ENCODE data around the gene RGS5.
A peak's percentile ranks its signal among the peaks of the same experiment; 100 is the strongest.

Gene RGS5

GRCh38 chr1:163174524-163175437, 27.9 kb downstream of the RGS5 start:
- peak; percentile 36 for DNase-seq (ENCODE audit: low spot score)
- TF ChIP-seq CTCF (IDR thresholded peaks at IDR 0.05; ENCODE audit: extremely low read depth, insufficient read depth, missing control alignments) = peak; percentile 90
- in situ Hi-C loops (cut with MboI; ENCODE audit: low pct_unique_long_range_greater_than_20kb, low sequenced_read_pairs, unreplicated experiment) = loop anchor here (25.0 kb wide), 1 partner anchor 287 kb away; no protein-coding TSS in a partner anchor

- in situ Hi-C loops (cut with MboI; ENCODE audit: low pct_unique_long_range_greater_than_20kb, low sequenced_read_pairs, unreplicated experiment) = no loop called here
- TF ChIP-seq CTCF (IDR thresholded peaks at IDR 0.05; ENCODE audit: extremely low read depth, insufficient read depth, missing control alignments) = no peak
- no peak for DNase-seq (ENCODE audit: low spot score)
Measured at GRCh38 chr1:163173121-163173520, 29.6 kb downstream of the RGS5 start.

GRCh38 chr1:163172596-163172995, 30.1 kb downstream of the RGS5 start:
- in situ Hi-C loops (cut with MboI; ENCODE audit: low pct_unique_long_range_greater_than_20kb, low sequenced_read_pairs, unreplicated experiment) = no loop called here
- DNase-seq (ENCODE audit: low spot score) = no peak
- TF ChIP-seq CTCF (IDR thresholded peaks at IDR 0.05; ENCODE audit: extremely low read depth, insufficient read depth, missing control alignments) = no peak

DNA sequence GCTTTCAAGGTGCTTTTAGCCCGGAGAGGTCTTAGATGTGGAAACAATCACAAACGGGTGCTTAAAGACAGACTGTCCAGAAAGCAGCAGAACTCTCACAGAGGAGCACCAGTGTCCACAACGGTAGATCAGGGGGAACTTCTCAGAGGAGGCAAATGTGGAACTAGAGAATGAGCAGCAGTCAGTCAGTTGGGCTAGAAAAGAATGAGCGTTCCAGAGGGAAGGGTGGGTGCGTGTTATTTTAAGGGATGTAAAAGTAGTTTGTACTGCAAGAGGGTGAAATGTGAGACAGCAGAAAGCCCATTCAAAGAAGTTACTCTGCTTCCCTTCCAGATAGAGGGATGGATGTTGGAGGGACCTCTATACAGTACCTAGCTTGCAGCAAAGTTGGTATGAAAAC, 30.9 kb downstream of the RGS5 start:
- TF ChIP-seq CTCF (IDR thresholded peaks at IDR 0.05; ENCODE audit: extremely low read depth, insufficient read depth, missing control alignments) = no peak
- in situ Hi-C loops (cut with MboI; ENCODE audit: low pct_unique_long_range_greater_than_20kb, low sequenced_read_pairs, unreplicated experiment) = no loop called here
- no peak for DNase-seq (ENCODE audit: low spot score)

DNA sequence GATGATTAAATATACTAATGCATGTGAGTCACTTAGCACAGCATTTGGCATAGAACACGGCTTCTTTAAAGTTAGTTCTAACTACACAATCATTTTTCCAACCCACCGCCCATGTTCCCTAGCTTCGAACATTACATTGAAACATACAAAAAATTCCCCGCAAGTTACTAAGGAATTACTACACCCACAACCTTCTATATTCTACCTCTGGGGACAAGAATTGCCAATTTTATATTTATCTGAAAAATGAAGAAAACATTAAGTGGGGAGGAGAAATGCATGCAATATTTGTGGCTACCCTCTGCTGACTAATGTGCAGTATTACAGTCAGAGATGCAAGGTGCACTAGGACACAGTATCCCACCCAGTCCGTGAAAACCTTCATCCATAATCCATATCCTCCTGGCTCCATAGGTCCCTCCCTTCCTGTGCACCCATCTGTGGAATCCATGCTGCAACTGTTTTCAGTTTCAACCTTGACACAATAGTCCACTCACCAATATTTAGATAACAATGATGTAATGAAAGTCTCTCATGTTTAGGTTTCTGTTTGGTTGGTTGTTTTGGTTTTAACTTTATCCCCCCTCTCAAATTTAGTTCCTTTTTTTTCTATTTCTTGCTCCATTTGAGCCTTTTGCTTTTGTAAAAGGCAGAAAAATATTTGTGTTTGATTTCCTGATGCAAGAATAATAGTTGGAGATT, 31.6 kb downstream of the RGS5 start:
- peak; percentile 21 for TF ChIP-seq CTCF (IDR thresholded peaks at IDR 0.05; ENCODE audit: extremely low read depth, insufficient read depth, missing control alignments)
- in situ Hi-C loops (cut with MboI; ENCODE audit: low pct_unique_long_range_greater_than_20kb, low sequenced_read_pairs, unreplicated experiment) = no loop called here
- no peak for DNase-seq (ENCODE audit: low spot score)

DNA sequence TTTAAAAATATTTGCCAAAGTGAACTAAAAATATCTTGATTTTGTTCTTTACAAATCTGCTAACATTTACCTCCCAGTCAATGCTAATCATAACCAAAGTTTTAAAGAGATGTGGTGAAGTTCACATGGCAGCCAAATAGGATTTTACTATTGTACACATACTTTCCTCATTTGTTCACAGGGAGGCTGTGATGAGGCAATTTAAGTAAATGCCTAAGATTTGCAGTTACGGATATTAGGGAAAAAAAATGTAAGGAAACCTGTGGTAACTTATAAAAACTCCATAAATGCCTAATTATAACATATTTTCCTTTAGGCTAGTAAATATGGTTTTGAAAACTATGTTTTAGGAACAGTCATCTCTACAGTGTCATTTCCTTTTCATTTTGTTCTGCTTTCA, 32.4 kb downstream of the RGS5 start:
- in situ Hi-C loops (cut with MboI; ENCODE audit: low pct_unique_long_range_greater_than_20kb, low sequenced_read_pairs, unreplicated experiment) = no loop called here
- no peak for TF ChIP-seq CTCF (IDR thresholded peaks at IDR 0.05; ENCODE audit: extremely low read depth, insufficient read depth, missing control alignments)
- no peak for DNase-seq (ENCODE audit: low spot score)
